A549 (cell line): ENCODE data around the gene USP17L5. TPM values are rescaled to one million over a fixed set of nuclear protein-coding genes. Genes with fewer than 3 reads are reported as not detected.
"Not testable (repeated sequence)": the region's sequence is repeated elsewhere in the genome, so short reads cannot be mapped to it uniquely, and the experiment has no call there.

Experiments used
- ATAC-seq, 2 experiments: fragments of 200-7000 bp in 1 of 2; fragments of >200 bp in 1 of 2; cut with Nextera tagmentation in 1 of 2; cut with Tn5 transposase in 1 of 2; 3 replicates each; pipeline versions ENCODE4 v1.8.0 to v1.9.1; 2018 to 2020; ENCODE audit warnings: mild to moderate bottlenecking in 1 of 2, moderate library complexity in 1 of 2
- CTCF ChIA-PET: fragments of 300-600 bp; sonication (Branson Sonifier 250); formaldehyde crosslinking; extraction: SDS; loops from one replicate; lab custom pipeline; 2021; ENCODE audit warnings: antibody characterized with exemption, inconsistent platforms; lab: Yijun Ruan, JAX
- POLR2A ChIA-PET: fragments of 350-600 bp; formaldehyde crosslinking; extraction: SDS; loops from one replicate; lab custom pipeline; 2021; ENCODE audit warnings: antibody characterized with exemption, inconsistent platforms; lab: Yijun Ruan, JAX
- DNase-seq, 2 experiments: peaks; one replicate each; pipeline versions ENCODE4 v3.0.0 to v3.0.0-alpha.2; 2011 to 2016; ENCODE audit warnings: low read depth in 1 of 2, low spot score in 1 of 2
- FAIRE-seq: peaks from 2 replicates; lab custom pipeline; 2011; peaks lifted over from hg19 to GRCh38; lab: Jason Lieb, UNC
- H3K27ac ChIP-seq, 2 experiments: fragments of >200 bp; sonication (Bioruptor Twin); formaldehyde crosslinking; 3 replicates each; pipeline ENCODE4 v1.5.1; 2016 to 2017
- H3K4me1 ChIP-seq: fragments of >200 bp; sonication (Bioruptor Twin); formaldehyde crosslinking; 3 replicates; pipeline ENCODE4 v1.6.1; 2016
- H3K4me2 ChIP-seq: fragments of >200 bp; sonication (Bioruptor Twin); formaldehyde crosslinking; 3 replicates; pipeline ENCODE4 v1.6.1; 2016
- H3K4me3 ChIP-seq: fragments of >200 bp; sonication (Bioruptor Twin); formaldehyde crosslinking; 3 replicates; pipeline ENCODE4 v1.5.1; 2016
- H3K9me3 ChIP-seq: fragments of >200 bp; sonication (Bioruptor Twin); formaldehyde crosslinking; 3 replicates; pipeline ENCODE4 v1.6.1; 2016
- ESRRA ChIP-seq: fragments of 150-350 bp; IDR thresholded peaks from 2 replicates; pipeline ENCODE4 v1.6.1; 2014; ENCODE audit warnings: mild to moderate bottlenecking, low read length, borderline replicate concordance
- HOXA7 ChIP-seq: fragments of 250-450 bp; sonication (Bioruptor Pico); IDR thresholded peaks from 2 replicates; pipeline ENCODE4 v1.5.0; 2020; ENCODE audit warnings: mild to moderate bottlenecking, moderate library complexity
- MYC ChIP-seq: IDR thresholded peaks from 2 replicates; pipeline ENCODE4 v1.6.1; 2012; ENCODE audit warnings: mild to moderate bottlenecking, inconsistent platforms, low read length, improper control_type of control experiment, borderline replicate concordance
- RAD21 ChIP-seq, 2 experiments: fragments of >200 bp in 1 of 2; sonication (Bioruptor Twin) in 1 of 2; formaldehyde crosslinking in 1 of 2; IDR thresholded peaks in 1 of 2; conservative IDR thresholded peaks in 1 of 2; 2 replicates in 1 of 2; 3 replicates in 1 of 2; pipeline ENCODE4 v1.6.1; 2012 to 2018; ENCODE audit warnings: inconsistent platforms in 1 of 2
- SMC3 ChIP-seq: fragments of >200 bp; sonication (Bioruptor Twin); formaldehyde crosslinking; IDR thresholded peaks from 3 replicates; pipeline ENCODE4 v1.6.1; 2018; ENCODE audit warnings: inconsistent platforms
- ZFP36 ChIP-seq: fragments of 450-650 bp; IDR thresholded peaks from 2 replicates; pipeline ENCODE4 v1.6.1; 2014; ENCODE audit warnings: borderline replicate concordance; ENCODE audit not compliant: partially characterized antibody
- WGBS: methylation state at CpG from one replicate; pipeline ENCODE4 v1.1.6; 2017; ENCODE audit errors: missing lambda C conversion rate; 5-methylcytosine and 5-hydroxymethylcytosine counted together
- polyA plus RNA-seq, 4 experiments: library from polyadenylated mRNA; depleted of rRNA in 3 of 4; stranded (reverse); fragments of >200 nt; fragmentation: RNase III in 1 of 4; extraction: RNeasy Plus Mini Kit Qiagen cat#74134 plus additional on column Dnase treatment in 1 of 4; gene quantifications; 2 replicates in 3 of 4; 3 replicates in 1 of 4; pipeline ENCODE4 v1.2.3, GENCODE V29; 2011 to 2017
- TF ChIP-seq, protein P1 (sequence below): fragments of >200 bp; sonication (Bioruptor Twin); formaldehyde crosslinking; IDR thresholded peaks from 3 replicates; pipeline ENCODE4 v1.5.1; 2016

Gene USP17L5
- polyA plus RNA-seq, 2 of the 4 experiments (the other 2 are of a cell fraction): not detected

DNA sequence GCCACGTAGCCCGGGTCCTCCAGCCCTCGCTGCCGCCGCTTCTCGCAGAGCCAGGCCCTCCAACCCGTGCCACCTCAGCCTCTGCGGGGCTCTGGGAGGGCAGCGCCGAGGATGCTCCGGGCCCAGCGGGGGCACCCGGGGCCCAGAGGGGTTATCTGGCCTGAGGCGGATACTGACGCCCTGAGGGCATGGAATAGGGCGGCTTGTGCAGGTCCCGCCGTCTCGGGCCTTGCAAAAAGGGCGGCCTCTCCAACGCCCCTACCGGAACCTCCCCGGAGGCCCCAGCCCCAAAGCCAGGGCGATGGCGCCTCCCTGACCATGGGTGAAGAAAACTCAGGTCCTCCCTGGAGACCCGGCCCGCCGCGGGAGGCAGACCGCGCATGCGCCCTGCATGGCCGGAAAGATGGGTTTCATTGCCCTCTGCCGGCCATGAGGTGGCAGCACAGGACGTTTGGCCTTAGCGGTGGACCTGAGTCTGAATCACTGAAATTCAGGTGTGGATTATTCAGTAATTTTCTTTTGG, 41.9 kb downstream of the USP17L5 start:
- FAIRE-seq, CTCF ChIA-PET, H3K9me3 ChIP-seq, ATAC-seq, POLR2A ChIA-PET, H3K4me1 ChIP-seq: not testable (repeated sequence)
- peak overlapping the region; percentile 59 for H3K4me2 ChIP-seq
- DNase-seq: peak in 1 of 2 experiments; percentile 0
- 12% methylated on average over 7 of the region's 36 CpGs for WGBS
- peak overlapping the region in 1 of 2 experiments; percentile 66; a peak in 2 of 6 replicates for H3K27ac ChIP-seq
- H3K4me3 ChIP-seq: peak overlapping the region; percentile 32; the same call in 2 of the 3 replicates
- TF ChIP-seq SMC3 (peak; percentile 28; the same call in 1 of the 3 replicates), RAD21 (conservative IDR thresholded peaks at IDR 0.05 in 1 of 2, IDR thresholded peaks at IDR 0.05 in 1 of 2) (peak; percentile 18 to 24; a peak in 1 of 5 replicates)
- TF ChIP-seq, protein P1, sequence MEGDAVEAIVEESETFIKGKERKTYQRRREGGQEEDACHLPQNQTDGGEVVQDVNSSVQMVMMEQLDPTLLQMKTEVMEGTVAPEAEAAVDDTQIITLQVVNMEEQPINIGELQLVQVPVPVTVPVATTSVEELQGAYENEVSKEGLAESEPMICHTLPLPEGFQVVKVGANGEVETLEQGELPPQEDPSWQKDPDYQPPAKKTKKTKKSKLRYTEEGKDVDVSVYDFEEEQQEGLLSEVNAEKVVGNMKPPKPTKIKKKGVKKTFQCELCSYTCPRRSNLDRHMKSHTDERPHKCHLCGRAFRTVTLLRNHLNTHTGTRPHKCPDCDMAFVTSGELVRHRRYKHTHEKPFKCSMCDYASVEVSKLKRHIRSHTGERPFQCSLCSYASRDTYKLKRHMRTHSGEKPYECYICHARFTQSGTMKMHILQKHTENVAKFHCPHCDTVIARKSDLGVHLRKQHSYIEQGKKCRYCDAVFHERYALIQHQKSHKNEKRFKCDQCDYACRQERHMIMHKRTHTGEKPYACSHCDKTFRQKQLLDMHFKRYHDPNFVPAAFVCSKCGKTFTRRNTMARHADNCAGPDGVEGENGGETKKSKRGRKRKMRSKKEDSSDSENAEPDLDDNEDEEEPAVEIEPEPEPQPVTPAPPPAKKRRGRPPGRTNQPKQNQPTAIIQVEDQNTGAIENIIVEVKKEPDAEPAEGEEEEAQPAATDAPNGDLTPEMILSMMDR: peak; percentile 36; the same call in 2 of the 3 replicates

DNA sequence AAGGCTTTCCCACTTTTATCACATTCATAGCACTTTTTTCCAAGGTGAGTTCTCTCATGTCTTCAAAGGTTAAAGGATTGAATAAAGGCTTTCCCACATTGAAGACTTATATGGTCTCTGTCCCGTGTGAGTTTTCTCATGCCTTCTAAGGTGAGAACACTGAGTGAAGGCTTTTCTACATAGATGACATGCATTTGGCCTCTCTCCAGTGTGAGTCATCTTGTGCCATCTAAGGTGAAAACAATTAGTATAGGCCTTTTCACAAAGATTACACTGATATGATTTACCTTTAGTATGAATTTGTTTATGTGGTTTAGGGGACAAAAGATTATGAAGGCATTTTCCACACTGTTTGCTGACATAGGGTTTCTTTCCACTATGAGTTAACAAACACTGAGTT, 44.9 kb downstream of the USP17L5 start:
- Histone ChIP-seq H3K27ac (no peak overlapping the region), H3K4me2 (no peak overlapping the region), H3K4me1 (no peaks in the 10 kb centered on the region), H3K4me3 (no peak overlapping the region), H3K9me3 (no peaks in the 10 kb centered on the region)
- 0% methylated on average over 1 of the region's 1 CpG for WGBS
- ATAC-seq: no peak
- DNase-seq: no peak
- ChIA-PET CTCF (no interaction called here), POLR2A (no interaction called here)
- FAIRE-seq: no peak
- TF ChIP-seq MYC (no peak), ESRRA (no peak), ZFP36 (no peak), HOXA7 (no peak)

DNA sequence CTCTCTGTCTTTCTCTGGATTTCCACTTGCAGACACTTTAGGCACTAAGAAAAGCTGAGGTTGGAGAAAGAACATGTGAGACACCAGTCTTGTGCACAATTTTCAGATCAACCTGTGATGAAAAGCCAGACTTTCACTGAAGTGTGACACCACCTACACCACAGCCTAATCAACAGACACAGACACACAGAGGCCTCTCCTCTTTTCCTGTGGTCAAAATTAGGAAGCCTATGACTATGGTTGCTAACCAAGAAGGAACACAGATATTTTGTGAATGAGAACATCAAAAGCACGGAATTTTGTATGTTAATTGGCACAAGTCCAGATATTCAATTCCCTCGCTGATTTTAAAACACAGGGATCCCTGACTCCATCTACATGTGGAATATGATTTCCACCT, 49.8 kb downstream of the USP17L5 start:
- H3K4me1 ChIP-seq, ATAC-seq, H3K4me2 ChIP-seq, POLR2A ChIA-PET, H3K27ac ChIP-seq, DNase-seq, CTCF ChIA-PET, FAIRE-seq, H3K4me3 ChIP-seq, H3K9me3 ChIP-seq: not testable (repeated sequence)
- 2% methylated on average over 2 of the region's 2 CpGs for WGBS

Other genes starting within 250 kb of the USP17L5 start
- gene FAM90A26, start 169.0 kb upstream of the USP17L5 start, polyA plus RNA-seq (2011; rRNA removed): not detected in 2 replicates
- not detected in 3 replicates for gene FAM90A26, start 169.0 kb upstream of the USP17L5 start, polyA plus RNA-seq (2017; fragmentation: RNase III; extraction: RNeasy Plus Mini Kit Qiagen cat#74134 plus additional on column Dnase treatment)
- gene USP17L10, start 128.7 kb upstream of the USP17L5 start, polyA plus RNA-seq (2011; rRNA removed): not detected in 2 replicates
- gene USP17L10, start 128.7 kb upstream of the USP17L5 start, polyA plus RNA-seq (2017; fragmentation: RNase III; extraction: RNeasy Plus Mini Kit Qiagen cat#74134 plus additional on column Dnase treatment): not detected in 3 replicates
- not detected in 2 replicates for gene USP17L11, start 124.0 kb upstream of the USP17L5 start, polyA plus RNA-seq (2011; rRNA removed)
- gene USP17L11, start 124.0 kb upstream of the USP17L5 start, polyA plus RNA-seq (2017; fragmentation: RNase III; extraction: RNeasy Plus Mini Kit Qiagen cat#74134 plus additional on column Dnase treatment): not detected in 3 replicates
- gene USP17L12, start 119.3 kb upstream of the USP17L5 start, polyA plus RNA-seq (2011; rRNA removed): not detected in 2 replicates
- gene USP17L12, start 119.3 kb upstream of the USP17L5 start, polyA plus RNA-seq (2017; fragmentation: RNase III; extraction: RNeasy Plus Mini Kit Qiagen cat#74134 plus additional on column Dnase treatment): not detected in 3 replicates
- gene USP17L13, start 114.5 kb upstream of the USP17L5 start, polyA plus RNA-seq (2011; rRNA removed): not detected in 2 replicates
- not detected in 3 replicates for gene USP17L13, start 114.5 kb upstream of the USP17L5 start, polyA plus RNA-seq (2017; fragmentation: RNase III; extraction: RNeasy Plus Mini Kit Qiagen cat#74134 plus additional on column Dnase treatment)
- gene USP17L15, start 105.0 kb upstream of the USP17L5 start, polyA plus RNA-seq (2011; rRNA removed): not detected in 2 replicates
- not detected in 3 replicates for gene USP17L15, start 105.0 kb upstream of the USP17L5 start, polyA plus RNA-seq (2017; fragmentation: RNase III; extraction: RNeasy Plus Mini Kit Qiagen cat#74134 plus additional on column Dnase treatment)
- gene USP17L17, start 95.5 kb upstream of the USP17L5 start, polyA plus RNA-seq (2011; rRNA removed): not detected in 2 replicates
- not detected in 3 replicates for gene USP17L17, start 95.5 kb upstream of the USP17L5 start, polyA plus RNA-seq (2017; fragmentation: RNase III; extraction: RNeasy Plus Mini Kit Qiagen cat#74134 plus additional on column Dnase treatment)
- not detected in 2 replicates for gene USP17L18, start 90.8 kb upstream of the USP17L5 start, polyA plus RNA-seq (2011; rRNA removed)
- gene USP17L18, start 90.8 kb upstream of the USP17L5 start, polyA plus RNA-seq (2017; fragmentation: RNase III; extraction: RNeasy Plus Mini Kit Qiagen cat#74134 plus additional on column Dnase treatment): not detected in 3 replicates
- gene USP17L19, start 86.0 kb upstream of the USP17L5 start, polyA plus RNA-seq (2011; rRNA removed): not detected in 2 replicates
- not detected in 3 replicates for gene USP17L19, start 86.0 kb upstream of the USP17L5 start, polyA plus RNA-seq (2017; fragmentation: RNase III; extraction: RNeasy Plus Mini Kit Qiagen cat#74134 plus additional on column Dnase treatment)
- gene USP17L20, start 81.3 kb upstream of the USP17L5 start, polyA plus RNA-seq (2011; rRNA removed): not detected in 2 replicates
- gene USP17L20, start 81.3 kb upstream of the USP17L5 start, polyA plus RNA-seq (2017; fragmentation: RNase III; extraction: RNeasy Plus Mini Kit Qiagen cat#74134 plus additional on column Dnase treatment): not detected in 3 replicates
- not detected in 2 replicates for gene USP17L21, start 76.5 kb upstream of the USP17L5 start, polyA plus RNA-seq (2011; rRNA removed)
- not detected in 3 replicates for gene USP17L21, start 76.5 kb upstream of the USP17L5 start, polyA plus RNA-seq (2017; fragmentation: RNase III; extraction: RNeasy Plus Mini Kit Qiagen cat#74134 plus additional on column Dnase treatment)
- not detected in 2 replicates for gene USP17L22, start 71.8 kb upstream of the USP17L5 start, polyA plus RNA-seq (2011; rRNA removed)
- not detected in 3 replicates for gene USP17L22, start 71.8 kb upstream of the USP17L5 start, polyA plus RNA-seq (2017; fragmentation: RNase III; extraction: RNeasy Plus Mini Kit Qiagen cat#74134 plus additional on column Dnase treatment)
- not detected in 2 replicates for gene USP17L24, start 14.2 kb upstream of the USP17L5 start, polyA plus RNA-seq (2011; rRNA removed)
- not detected in 3 replicates for gene USP17L24, start 14.2 kb upstream of the USP17L5 start, polyA plus RNA-seq (2017; fragmentation: RNase III; extraction: RNeasy Plus Mini Kit Qiagen cat#74134 plus additional on column Dnase treatment)
- gene USP17L25, start 9.5 kb upstream of the USP17L5 start, polyA plus RNA-seq (2011; rRNA removed): not detected in 2 replicates
- gene USP17L25, start 9.5 kb upstream of the USP17L5 start, polyA plus RNA-seq (2017; fragmentation: RNase III; extraction: RNeasy Plus Mini Kit Qiagen cat#74134 plus additional on column Dnase treatment): not detected in 3 replicates
- not detected in 2 replicates for gene USP17L26, start 4.7 kb upstream of the USP17L5 start, polyA plus RNA-seq (2011; rRNA removed)
- gene USP17L26, start 4.7 kb upstream of the USP17L5 start, polyA plus RNA-seq (2017; fragmentation: RNase III; extraction: RNeasy Plus Mini Kit Qiagen cat#74134 plus additional on column Dnase treatment): not detected in 3 replicates
- gene USP17L27, start 4.7 kb downstream of the USP17L5 start, polyA plus RNA-seq (2011; rRNA removed): not detected in 2 replicates
- not detected in 3 replicates for gene USP17L27, start 4.7 kb downstream of the USP17L5 start, polyA plus RNA-seq (2017; fragmentation: RNase III; extraction: RNeasy Plus Mini Kit Qiagen cat#74134 plus additional on column Dnase treatment)
- not detected in 2 replicates for gene USP17L28, start 9.5 kb downstream of the USP17L5 start, polyA plus RNA-seq (2011; rRNA removed)
- not detected in 3 replicates for gene USP17L28, start 9.5 kb downstream of the USP17L5 start, polyA plus RNA-seq (2017; fragmentation: RNase III; extraction: RNeasy Plus Mini Kit Qiagen cat#74134 plus additional on column Dnase treatment)
- not detected in 2 replicates for gene USP17L29, start 14.2 kb downstream of the USP17L5 start, polyA plus RNA-seq (2011; rRNA removed)
- gene USP17L29, start 14.2 kb downstream of the USP17L5 start, polyA plus RNA-seq (2017; fragmentation: RNase III; extraction: RNeasy Plus Mini Kit Qiagen cat#74134 plus additional on column Dnase treatment): not detected in 3 replicates
- not detected in 2 replicates for gene USP17L30, start 23.7 kb downstream of the USP17L5 start, polyA plus RNA-seq (2011; rRNA removed)
- gene USP17L30, start 23.7 kb downstream of the USP17L5 start, polyA plus RNA-seq (2017; fragmentation: RNase III; extraction: RNeasy Plus Mini Kit Qiagen cat#74134 plus additional on column Dnase treatment): not detected in 3 replicates
- not detected in 2 replicates for gene DEFB131A, start 105.0 kb downstream of the USP17L5 start, polyA plus RNA-seq (2011; rRNA removed)
- gene DEFB131A, start 105.0 kb downstream of the USP17L5 start, polyA plus RNA-seq (2017; fragmentation: RNase III; extraction: RNeasy Plus Mini Kit Qiagen cat#74134 plus additional on column Dnase treatment): not detected in 3 replicates